AG09309 (cell line): Measurements from ENCODE around the gene HDDC3.
A peak's percentile ranks its signal among the peaks of the same experiment; 100 is the strongest.

Experiments used
- DNase-seq: peaks from one replicate; pipeline ENCODE4 v3.0.0-alpha.2; 2010; ENCODE audit warnings: low read depth
- H3K4me3 ChIP-seq: 2 replicates; pipeline ENCODE4 v1.5.1; 2011; ENCODE audit warnings: mild to moderate bottlenecking, low read depth, low read length, moderate library complexity; ENCODE audit not compliant: control insufficient read depth
- CTCF ChIP-seq: IDR thresholded peaks from 2 replicates; pipeline ENCODE4 v1.5.1; 2011; ENCODE audit warnings: mild to moderate bottlenecking, low read depth, low read length, inconsistent platforms; ENCODE audit not compliant: insufficient read depth, control insufficient read depth; ENCODE audit errors: missing control alignments

HDDC3 gene

GRCh38 chr15:90887037-90887481, 45.3 kb downstream of the HDDC3 start:
- TF ChIP-seq CTCF, result no peak
- no peak for DNase-seq
- no peak overlapping the region for H3K4me3 ChIP-seq

- DNase-seq, result no peak
- no peak for TF ChIP-seq CTCF
- H3K4me3 ChIP-seq, result no peak overlapping the region
Measured at GRCh38 chr15:90886291-90886614, 46.1 kb downstream of the HDDC3 start.

GRCh38 chr15:90885432-90886290, 46.7 kb downstream of the HDDC3 start:
- H3K4me3 ChIP-seq, result no peak overlapping the region
- peak; percentile 98 for TF ChIP-seq CTCF
- no peak for DNase-seq

- no peak for DNase-seq
- no peak for TF ChIP-seq CTCF
- peak overlapping the region; percentile 4 for H3K4me3 ChIP-seq
Measured at GRCh38 chr15:90884719-90885431, 47.5 kb downstream of the HDDC3 start.

- no peak for DNase-seq
- peak within 1 kb of the TSS; percentile 4 for H3K4me3 ChIP-seq
- no peak for TF ChIP-seq CTCF
Measured at GRCh38 chr15:90883976-90884718, 48.2 kb downstream of the HDDC3 start, which contains the start of gene FES. Gene FES (plus strand): TSS chr15:90884504. CDS start chr15:90885046, 542 bp downstream.

- DNase-seq, result no peak
- no peak overlapping the region for H3K4me3 ChIP-seq
- no peak for TF ChIP-seq CTCF
Measured at GRCh38 chr15:90883526-90883975, 48.8 kb downstream of the HDDC3 start.
